PC-9 (cell line): ENCODE results near the gene WBP2NL.

Experiments used
- EZH2 ChIP-seq: fragments of 200-600 bp; sonication (generic); IDR thresholded peaks from 2 replicates; pipeline ENCODE4 v1.8.0; 2017; ENCODE audit warnings: antibody characterized with exemption, low read depth
- TF ChIP-seq, protein P1 (sequence below): fragments of 200-600 bp; sonication (generic); conservative IDR thresholded peaks from 2 replicates; pipeline ENCODE4 v1.6.1; 2017; ENCODE audit warnings: mixed run types, antibody characterized with exemption, mild to moderate bottlenecking, moderate library complexity

DNA sequence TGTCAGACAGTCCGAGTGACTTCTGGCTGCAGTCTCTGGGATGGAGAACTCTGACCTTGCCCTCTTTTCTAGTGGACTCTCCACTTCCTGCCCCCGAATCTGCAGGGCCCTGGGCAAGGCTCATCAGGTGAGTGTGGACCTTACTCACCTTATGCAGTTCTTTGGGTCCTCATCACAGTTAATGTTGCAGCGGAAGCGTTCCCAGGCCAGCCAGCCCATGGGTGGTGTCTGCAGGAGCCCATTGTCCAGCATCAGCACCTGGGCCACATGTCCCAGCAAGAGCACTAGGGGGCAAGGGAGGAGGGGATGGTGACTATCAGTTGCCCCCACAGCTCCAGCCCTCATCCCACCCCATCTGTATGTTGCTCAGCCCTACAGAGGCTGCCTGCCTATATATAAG lies 69.7 kb downstream of the WBP2NL start:
- TF ChIP-seq, protein P1, sequence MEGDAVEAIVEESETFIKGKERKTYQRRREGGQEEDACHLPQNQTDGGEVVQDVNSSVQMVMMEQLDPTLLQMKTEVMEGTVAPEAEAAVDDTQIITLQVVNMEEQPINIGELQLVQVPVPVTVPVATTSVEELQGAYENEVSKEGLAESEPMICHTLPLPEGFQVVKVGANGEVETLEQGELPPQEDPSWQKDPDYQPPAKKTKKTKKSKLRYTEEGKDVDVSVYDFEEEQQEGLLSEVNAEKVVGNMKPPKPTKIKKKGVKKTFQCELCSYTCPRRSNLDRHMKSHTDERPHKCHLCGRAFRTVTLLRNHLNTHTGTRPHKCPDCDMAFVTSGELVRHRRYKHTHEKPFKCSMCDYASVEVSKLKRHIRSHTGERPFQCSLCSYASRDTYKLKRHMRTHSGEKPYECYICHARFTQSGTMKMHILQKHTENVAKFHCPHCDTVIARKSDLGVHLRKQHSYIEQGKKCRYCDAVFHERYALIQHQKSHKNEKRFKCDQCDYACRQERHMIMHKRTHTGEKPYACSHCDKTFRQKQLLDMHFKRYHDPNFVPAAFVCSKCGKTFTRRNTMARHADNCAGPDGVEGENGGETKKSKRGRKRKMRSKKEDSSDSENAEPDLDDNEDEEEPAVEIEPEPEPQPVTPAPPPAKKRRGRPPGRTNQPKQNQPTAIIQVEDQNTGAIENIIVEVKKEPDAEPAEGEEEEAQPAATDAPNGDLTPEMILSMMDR = no peak
- TF ChIP-seq EZH2 = no peak
